ENCODE data around the gene SARDH. TPM values are rescaled to one million over a fixed set of nuclear protein-coding genes. Genes with fewer than 3 reads are reported as not detected.

The SARDH gene
- total and polyA plus RNA-seq, 2 of the 8 experiments (the other 6 are each of a cell fraction or from before 2014, with no cell fraction given) = 6.4 to 7.4 TPM

DNA sequence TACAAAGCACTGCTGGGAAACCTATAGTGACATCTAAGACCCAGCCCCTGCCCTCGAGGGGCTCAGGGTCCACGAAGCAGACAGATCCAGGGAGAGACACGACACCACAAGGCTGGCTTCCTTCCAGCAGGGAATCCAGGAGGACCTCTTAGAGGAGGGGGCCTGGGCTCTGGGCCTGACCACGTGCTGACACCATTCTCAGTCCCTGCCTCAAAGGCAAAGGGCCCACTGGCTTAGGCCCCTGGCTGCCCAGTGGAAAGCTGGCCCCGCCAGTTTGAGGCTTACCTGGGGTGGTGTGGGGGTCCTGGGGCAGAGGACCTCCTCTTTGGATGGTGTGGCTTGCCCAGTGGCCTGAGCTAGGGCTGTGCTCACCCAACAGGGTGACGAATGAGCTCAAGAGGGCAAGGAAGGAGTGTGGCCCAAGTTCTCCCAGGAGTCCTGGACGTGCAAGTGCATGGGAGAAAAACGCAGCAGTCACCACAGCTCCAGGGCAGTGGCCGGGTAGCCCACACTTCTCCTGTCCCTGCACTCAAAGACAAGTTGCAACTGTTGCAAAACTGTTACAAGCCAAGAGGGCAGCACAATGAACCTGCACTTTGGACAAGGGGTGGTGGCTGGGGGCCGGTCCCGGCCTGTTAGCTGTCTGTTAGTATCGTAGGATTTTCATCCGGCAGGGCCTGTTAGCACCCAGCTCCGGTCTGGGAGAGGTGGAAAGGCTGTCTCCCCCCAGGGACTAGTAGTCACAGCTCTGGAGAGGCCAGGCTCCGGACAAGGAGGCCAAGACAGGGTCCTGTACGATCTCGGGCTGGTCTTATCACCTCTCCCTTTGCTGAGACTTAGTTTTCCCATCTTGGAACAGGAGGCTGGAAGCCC, 1.5 kb upstream of the SARDH start:
- CTCF ChIA-PET (ENCODE audit: partially characterized antibody) = interaction anchor here (0.8 to 8.8 kb wide), 11 partner anchors 10 to 255 kb away, joined by 3 to 44 read pairs (median 4); no protein-coding TSS in a partner anchor
- Histone ChIP-seq H3K4me3 (ENCODE audit: extremely low read depth in 1 of 4, insufficient read depth in 2 of 4, low read depth in 3 of 4, low read length in 4 of 4) (no peak overlapping the region), H4K5ac (ENCODE audit: insufficient read length, low read depth, low read length) (no peak overlapping the region), H3K23ac (ENCODE audit: insufficient read length) (no peak overlapping the region), H3K56ac (replicated peaks; ENCODE audit: insufficient read length, low read depth, low read length) (no peak overlapping the region), H3K18ac (ENCODE audit: extremely low read depth, low read length) (no peak overlapping the region), H2BK12ac (ENCODE audit: low read depth, low read length) (no peak overlapping the region), H4K20me1 (replicated peaks in 1 of 2; ENCODE audit: control insufficient read depth in 1 of 2, insufficient read depth in 2 of 2, low read length in 2 of 2) (no peaks in the 10 kb centered on the region), H3K4me2 (ENCODE audit: insufficient read depth in 1 of 2, low read depth in 2 of 2, low read length in 2 of 2) (no peak overlapping the region), H3K27ac (ENCODE audit: low read depth, low read length) (no peak overlapping the region), H3K36me3 (ENCODE audit: control insufficient read depth in 2 of 4, insufficient read depth in 4 of 4, low read length in 3 of 4) (no peaks in the 10 kb centered on the region), H2BK5ac (ENCODE audit: low read depth, low read length) (0 out of 2 replicates have a peak overlapping the region, but pooled peaks have one; percentile 16), H4K8ac (ENCODE audit: extremely low read depth, insufficient read depth, low read length) (no peak overlapping the region), H4K91ac (replicated peaks; ENCODE audit: insufficient read length, low read length) (no peak overlapping the region), H3K9me3 (ENCODE audit: insufficient read depth in 2 of 2, low read depth in 1 of 2, low read length in 1 of 2) (no peaks in the 10 kb centered on the region), H3K79me2 (ENCODE audit: control insufficient read depth in 1 of 2, insufficient read depth in 2 of 2, low read length in 2 of 2) (no peaks in the 10 kb centered on the region), H3K27me3 (replicated peaks in 1 of 4; ENCODE audit: control insufficient read depth in 3 of 4, extremely low read depth in 1 of 4, insufficient read depth in 3 of 4, low read length in 3 of 4) (no peaks in the 10 kb centered on the region), H2BK120ac (replicated peaks; ENCODE audit: low read depth, low read length) (no peak overlapping the region), H2BK20ac (ENCODE audit: low read length) (no peak overlapping the region), H2BK15ac (ENCODE audit: low read length) (no peak overlapping the region), H3K14ac (ENCODE audit: insufficient read length) (no peak overlapping the region), H2AFZ (ENCODE audit: low read length) (no peak overlapping the region), H3K4me1 (replicated peaks in 1 of 4; ENCODE audit: control insufficient read depth in 3 of 4, insufficient read depth in 4 of 4, low read length in 3 of 4) (peaks cover 0 to 28% (median 23%) of the 10 kb centered on the region in 4 experiments; a peak in 6 of 7 replicates), H3K4ac (replicated peaks; ENCODE audit: insufficient read length, low read depth, low read length) (no peak overlapping the region), H3K79me1 (ENCODE audit: low read depth, low read length) (no peaks in the 10 kb centered on the region), H2AK5ac (ENCODE audit: low read depth, low read length) (no peak overlapping the region), H3K23me2 (ENCODE audit: low read depth, low read length) (peaks cover 2% of the 10 kb centered on the region; the same call in 1 of the 2 replicates), H3K9ac (replicated peaks in 1 of 4; ENCODE audit: extremely low read depth in 1 of 4, low read depth in 3 of 4, low read length in 3 of 4) (no peak overlapping the region)
- FAIRE-seq = no peak
- POLR2A ChIA-PET (ENCODE audit: partially characterized antibody) = no interaction called here
- 92% methylated on average over 17 of the region's 17 CpGs; no CpG with 5 or more reads in 1 of the 2 experiments for WGBS, 2 experiments (ENCODE audit: extremely low coverage in 1 of 2, insufficient coverage in 1 of 2, insufficient read length in 1 of 2, insufficient replicate concordance in 2 of 2, low coverage in 1 of 2, low lambda C conversion rate in 2 of 2, missing lambda C conversion rate in 1 of 2)
- DNase-seq (ENCODE audit: low read depth in 1 of 2, low spot score in 2 of 2) = no peak
- TF ChIP-seq CBX8 (IDR thresholded peaks at IDR 0.05; ENCODE audit: borderline replicate concordance, low read depth, low read length) (no peak), FOSL1 (IDR thresholded peaks at IDR 0.05; ENCODE audit: insufficient read depth, low read depth, low read length) (no peak), NANOG (IDR thresholded peaks at IDR 0.05; ENCODE audit: insufficient read depth, low read depth, low read length, poor library complexity, severe bottlenecking) (no peak), SP2 (IDR thresholded peaks at IDR 0.05; ENCODE audit: low read length) (no peak), RXRA (IDR thresholded peaks at IDR 0.05; ENCODE audit: insufficient read depth, low read depth, low read length) (no peak), CHD2 (IDR thresholded peaks at IDR 0.05; ENCODE audit: low read length) (no peak), ATF3 (IDR thresholded peaks at IDR 0.05; ENCODE audit: insufficient read depth, low read depth, low read length) (no peak), TAF7 (optimal IDR thresholded peaks at IDR 0.05; ENCODE audit: borderline replicate concordance, low read depth, low read length) (no peak), KDM1A (IDR thresholded peaks at IDR 0.05; ENCODE audit: borderline replicate concordance, low read length) (no peak), KDM5A (IDR thresholded peaks at IDR 0.05; ENCODE audit: low read length) (no peak), ASH2L (IDR thresholded peaks at IDR 0.05; ENCODE audit: low read length) (no peak), SIRT6 (IDR thresholded peaks at IDR 0.05; ENCODE audit: low read length) (no peak)
